ENCODE measurements around the gene SALL1. TPM values are rescaled to one million over a fixed set of nuclear protein-coding genes. Genes with fewer than 3 reads are reported as not detected.

The SALL1 gene
- total and polyA plus RNA-seq, 2 of the 4 experiments (the other 2 are of a cell fraction) = 0.90 to 5.2 TPM

- no TSS peak for BruUV-seq (replicated peaks)
- no peak overlapping the region for H3K4me3 ChIP-seq (ENCODE audit: insufficient read depth, low read depth, low read length)
- no peak overlapping the region for H3K4me2 ChIP-seq (ENCODE audit: low read depth, low read length)
- peaks cover 8% of the 10 kb centered on the region for H3K9me1 ChIP-seq (ENCODE audit: insufficient read depth, low read length)
- WGBS, 2 experiments (ENCODE audit: extremely low coverage in 2 of 2, insufficient read length in 1 of 2) = 100% methylated on average over 6 of the region's 11 CpGs; no CpG with 5 or more reads in 1 of the 2 experiments
- TF ChIP-seq MAFK (IDR thresholded peaks at IDR 0.05; ENCODE audit: low read depth, low read length) (peak; percentile 27; the same call in 1 of the 2 replicates), CTCF (conservative IDR thresholded peaks at IDR 0.05; ENCODE audit: low read depth, low read length) (no peak)
- no peak overlapping the region for H2BK15ac ChIP-seq (ENCODE audit: low read depth, low read length)
- no peak overlapping the region for H4K91ac ChIP-seq (ENCODE audit: insufficient read depth, low read depth, low read length)
- H4K8ac ChIP-seq (ENCODE audit: low read depth in 2 of 2, low read length in 2 of 2) = no peak overlapping the region
- H3K9me3 ChIP-seq (ENCODE audit: control insufficient read depth, insufficient read depth, low read length) = no peaks in the 10 kb centered on the region
- H2AK9ac ChIP-seq (replicated peaks; ENCODE audit: low read depth, low read length, poor library complexity) = no peak overlapping the region
- H4K5ac ChIP-seq (ENCODE audit: low read depth, low read length) = no peak overlapping the region
- no peak overlapping the region for H3K14ac ChIP-seq (replicated peaks; ENCODE audit: low read depth, low read length)
- H3K36me3 ChIP-seq (ENCODE audit: control insufficient read depth, insufficient read depth, low read length) = peaks cover 52% of the 10 kb centered on the region
- in situ Hi-C loops (cut with MboI; ENCODE audit: low sequenced_read_pairs) = no loop called here
- H2BK5ac ChIP-seq (ENCODE audit: low read depth, low read length, poor library complexity, severe bottlenecking) = no peak overlapping the region
- ChIA-PET CTCF (no interaction called here), POLR2A (ENCODE audit: unreplicated experiment) (no interaction called here)
- no peak overlapping the region for H3K18ac ChIP-seq (ENCODE audit: low read depth, low read length)
- H2BK120ac ChIP-seq (ENCODE audit: low read depth, low read length) = no peak overlapping the region
- no peak overlapping the region for H2AK5ac ChIP-seq (ENCODE audit: low read depth, low read length)
- ATAC-seq (ENCODE audit: low read depth) (no peak), DNase-seq (no peak)
- H2AFZ ChIP-seq (replicated peaks; ENCODE audit: low read length, poor library complexity) = no peak overlapping the region
- no peak overlapping the region for H3K23ac ChIP-seq (ENCODE audit: low read depth, low read length)
- H2BK20ac ChIP-seq (ENCODE audit: low read depth, low read length) = no peak overlapping the region
- H3K27ac ChIP-seq (ENCODE audit: insufficient read depth, low read length) = no peak overlapping the region
- H4K20me1 ChIP-seq (ENCODE audit: insufficient read depth, low read length) = peaks cover 62% of the 10 kb centered on the region
- no peaks in the 10 kb centered on the region; the same call in 1 of the 2 replicates for H3K4me1 ChIP-seq (ENCODE audit: control insufficient read depth, insufficient read depth, low read length)
- intact Hi-C loops (cut with micrococcal nuclease) = no loop called here
- no peak overlapping the region for H3K56ac ChIP-seq (ENCODE audit: extremely low read depth, insufficient read depth, low read length)
- no peak overlapping the region for H3K9ac ChIP-seq (ENCODE audit: low read depth, low read length)
- no peak overlapping the region for H3K4ac ChIP-seq (ENCODE audit: low read depth, low read length)
- H3K79me1 ChIP-seq (ENCODE audit: low read depth in 1 of 2, low read length in 2 of 2) = peaks cover 0 to 48% of the 10 kb centered on the region in 2 experiments; a peak in 3 of 4 replicates
- H3K27me3 ChIP-seq (ENCODE audit: control insufficient read depth, insufficient read depth, low read length) = no peaks in the 10 kb centered on the region
- dilution Hi-C loops (cut with HindIII; ENCODE audit: low sequenced_read_pairs, unreplicated experiment) = no loop called here
These were observed 11.5 kb downstream of the SALL1 start for GRCh38 chr16:51139568-51139967.
